NCI-H2196 (cell line): ENCODE data around the gene TEX101.
"Not testable (repeated sequence)": the region's sequence is repeated elsewhere in the genome, so short reads cannot be mapped to it uniquely, and the experiment has no call there.

Experiments
- DNase-seq: peaks from one replicate; lab custom pipeline; 2025; ENCODE audit not compliant: unreplicated experiment; lab: John Stamatoyannopoulos, UW

Gene TEX101

DNA sequence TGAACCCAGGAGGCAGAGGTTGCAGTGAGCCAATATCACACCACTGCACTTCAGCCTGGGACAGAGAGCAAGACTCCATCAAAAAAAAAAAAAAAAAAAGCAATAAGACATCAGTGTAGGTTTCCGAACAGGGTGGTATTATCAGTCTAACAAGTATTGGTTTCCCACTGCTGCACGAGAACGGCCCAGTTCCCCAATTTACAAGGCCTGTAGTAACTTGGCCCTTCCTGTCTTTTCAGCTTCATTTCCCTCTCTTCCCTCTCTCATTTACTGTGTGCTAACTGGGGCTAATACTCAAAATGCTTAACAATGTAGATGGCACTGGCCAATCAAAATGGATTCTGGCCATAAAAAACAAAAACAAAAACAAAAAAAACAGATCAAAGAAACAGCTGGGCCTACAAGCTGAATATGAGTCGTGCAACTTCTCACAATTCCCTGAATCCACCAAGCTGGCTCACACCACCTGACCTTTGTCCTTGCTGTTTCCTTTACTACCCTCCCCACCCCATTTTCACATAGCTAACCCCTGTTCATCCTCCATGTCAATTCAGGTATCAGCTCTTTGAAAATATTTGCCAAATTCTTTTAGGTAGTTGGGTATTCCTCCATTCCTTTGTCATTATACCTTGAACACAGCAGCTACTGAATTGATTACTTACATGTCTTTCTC is 2.4 kb downstream of the TEX101 start:
- no peak for DNase-seq

DNA sequence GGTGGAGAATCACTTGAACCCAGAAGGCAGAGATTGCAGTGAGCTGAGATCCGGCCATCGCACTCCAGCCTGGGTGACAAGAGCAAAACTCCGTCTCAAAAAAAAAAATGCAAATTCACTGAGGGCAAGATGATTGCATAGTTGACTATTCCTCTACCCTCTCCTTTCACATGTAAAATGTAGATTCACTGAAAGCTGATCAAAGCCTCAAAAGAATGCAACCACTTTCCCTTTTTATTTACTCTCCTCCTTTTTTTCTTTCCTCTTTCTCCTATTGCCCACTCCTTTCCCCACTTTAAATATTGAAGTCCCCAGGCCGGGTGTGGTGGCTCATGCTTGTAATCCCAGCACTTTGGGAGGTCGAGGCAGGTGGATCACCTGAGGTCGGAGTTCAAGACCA is 6.3 kb downstream of the TEX101 start:
- no peak for DNase-seq

DNA sequence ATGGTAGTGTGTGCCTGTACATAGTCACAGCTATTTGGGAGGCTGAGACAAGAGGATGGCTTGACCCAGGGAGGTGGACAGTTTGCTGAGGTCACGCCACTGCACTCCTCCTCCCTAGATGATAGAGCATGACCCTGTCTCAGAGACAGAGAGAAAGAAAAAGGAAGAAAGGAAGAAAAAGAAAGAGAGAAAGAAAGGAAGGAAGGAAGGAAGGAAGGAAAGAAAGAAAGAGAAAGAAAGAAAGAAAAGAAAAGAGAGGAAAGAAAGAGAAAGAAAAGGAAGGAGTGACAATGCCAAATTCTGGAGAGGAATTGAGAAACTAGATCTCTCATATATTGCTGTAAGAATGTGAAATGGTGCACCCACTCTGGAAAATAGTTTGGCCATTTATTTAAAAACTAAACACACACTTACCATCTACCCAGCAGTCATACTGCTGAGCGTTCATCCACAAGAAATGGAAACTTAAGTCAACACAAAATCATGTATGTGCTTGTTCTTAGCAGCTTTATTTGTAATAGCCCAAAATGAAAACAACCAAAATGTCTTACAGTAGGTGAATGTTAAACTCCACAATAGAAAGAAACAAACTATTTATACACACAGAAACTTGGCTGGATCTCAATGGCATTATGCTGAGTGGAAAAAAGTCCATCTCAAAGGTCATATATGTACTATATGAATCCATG is 7.5 kb downstream of the TEX101 start:
- DNase-seq = no peak

DNA sequence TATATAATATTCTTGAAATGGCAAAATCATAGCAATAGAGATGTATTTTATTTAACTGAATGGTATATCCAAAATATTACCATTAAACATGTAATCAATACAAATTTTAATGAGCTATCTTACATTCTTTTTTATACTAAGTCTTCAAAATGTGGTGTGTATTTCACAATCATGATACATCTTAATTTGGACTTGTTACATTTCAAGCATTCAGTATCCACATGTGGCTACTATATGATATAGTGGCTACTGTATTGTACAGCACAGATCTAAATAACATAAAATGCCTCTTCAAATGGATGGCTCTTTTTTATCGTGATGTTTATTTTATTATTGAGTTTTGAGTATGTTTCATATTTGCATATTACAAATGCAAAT is 8.0 kb downstream of the TEX101 start:
- no peak for DNase-seq

DNA sequence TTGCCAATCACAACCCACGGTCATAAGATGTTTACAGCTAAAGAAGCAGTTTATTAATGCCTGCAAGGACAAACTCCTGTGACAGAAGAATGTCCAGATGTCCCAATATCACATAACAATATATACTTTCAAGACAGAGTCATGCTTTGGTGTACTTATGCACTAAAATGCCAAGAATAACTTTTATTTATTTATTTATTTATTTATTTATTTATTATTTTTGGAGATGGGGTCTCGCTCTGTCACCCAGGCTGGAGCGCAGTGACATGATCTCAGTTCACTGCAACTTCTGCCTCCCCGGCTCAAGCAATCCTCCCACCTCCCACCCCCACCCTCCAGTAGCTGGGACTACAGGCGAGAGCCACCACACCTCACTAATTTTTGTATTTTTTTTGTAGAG is 9.1 kb downstream of the TEX101 start:
- DNase-seq = no peak

DNA sequence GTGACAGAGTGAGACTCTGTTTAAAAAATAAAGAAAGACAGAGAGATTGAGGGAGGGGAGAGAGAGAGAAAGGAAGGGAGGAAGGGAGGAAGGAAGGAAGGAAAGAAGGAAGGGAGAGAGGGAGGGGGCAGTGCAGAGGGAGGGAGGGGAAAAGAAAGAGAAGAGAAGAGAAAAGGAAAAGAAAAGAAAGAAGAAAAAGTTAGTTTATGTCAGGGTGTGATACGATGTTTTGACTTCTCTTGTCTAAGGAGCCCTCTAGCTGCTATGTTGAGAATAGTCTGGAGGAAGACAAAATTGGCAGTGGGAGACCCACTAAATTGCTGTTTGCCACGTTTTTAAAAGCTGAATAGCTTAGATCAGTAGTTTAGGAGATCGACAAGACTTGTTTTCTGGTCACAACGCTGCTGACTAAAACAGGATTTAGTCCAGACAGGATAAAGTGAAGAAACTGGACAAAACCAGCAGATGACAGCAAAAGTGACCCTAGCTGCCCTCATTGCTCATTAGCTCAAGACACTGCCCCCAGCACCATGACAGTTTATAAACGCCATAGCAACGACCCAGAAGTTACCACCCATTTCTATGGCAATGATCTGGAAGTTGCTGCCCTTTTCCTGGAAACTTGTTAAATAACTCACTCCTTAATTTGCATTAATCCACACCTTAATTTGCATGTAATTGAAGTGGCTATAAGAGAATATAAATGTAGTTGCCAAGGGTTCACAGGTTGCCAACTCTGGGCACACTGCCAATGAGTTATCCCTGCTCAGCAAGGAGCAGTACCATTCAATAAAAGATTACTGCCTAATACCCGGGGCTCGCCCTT is 11.1 kb downstream of the TEX101 start:
- peak; percentile 61 for DNase-seq

DNA sequence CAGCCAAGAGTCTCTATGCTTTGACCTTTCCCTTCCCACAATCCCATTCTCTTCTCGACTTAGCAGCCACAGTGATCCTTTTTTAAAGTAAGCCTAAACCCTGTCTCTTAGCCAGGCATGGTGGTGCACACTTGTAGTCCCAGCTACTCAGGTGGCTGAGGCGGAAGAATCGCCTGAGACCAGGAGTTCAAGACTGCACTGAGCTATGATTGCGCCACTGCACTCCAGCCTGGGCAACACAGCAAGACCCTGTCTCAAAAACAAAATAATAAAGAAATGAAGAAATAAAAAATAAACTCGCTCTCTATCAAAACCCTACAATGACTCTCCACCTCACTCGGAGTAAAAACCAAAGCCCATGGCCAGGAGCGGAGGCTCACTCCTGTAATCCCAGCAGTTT is 14.7 kb downstream of the TEX101 start:
- no peak for DNase-seq

DNA sequence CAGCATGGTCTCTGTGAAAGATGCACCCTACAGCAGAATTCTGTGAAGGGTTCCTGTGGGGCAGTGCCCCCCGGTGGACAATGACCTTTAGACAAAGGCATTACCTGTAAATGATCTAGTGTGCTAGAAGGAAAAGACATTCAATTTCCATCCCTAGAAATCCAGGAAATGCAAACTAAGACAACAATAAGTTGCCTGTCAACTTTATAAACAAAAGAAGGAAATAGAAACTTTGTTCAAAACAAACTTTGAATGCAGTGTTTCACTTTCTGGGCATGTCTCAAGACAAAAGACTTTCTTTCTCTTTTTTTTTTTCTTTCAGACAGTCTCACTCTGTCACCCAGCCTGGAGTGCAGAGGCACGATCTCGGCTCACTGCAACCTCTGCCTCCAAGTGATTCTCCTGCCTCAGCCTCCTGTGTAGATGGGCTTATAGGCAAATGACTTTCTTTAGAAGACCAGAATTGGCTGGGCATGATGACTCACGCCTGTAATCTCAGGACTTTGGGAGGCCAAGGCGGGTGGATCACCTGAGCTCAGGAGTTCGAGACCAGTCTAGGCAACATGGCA is 15.5 kb downstream of the TEX101 start:
- DNase-seq = peak; percentile 5

DNA sequence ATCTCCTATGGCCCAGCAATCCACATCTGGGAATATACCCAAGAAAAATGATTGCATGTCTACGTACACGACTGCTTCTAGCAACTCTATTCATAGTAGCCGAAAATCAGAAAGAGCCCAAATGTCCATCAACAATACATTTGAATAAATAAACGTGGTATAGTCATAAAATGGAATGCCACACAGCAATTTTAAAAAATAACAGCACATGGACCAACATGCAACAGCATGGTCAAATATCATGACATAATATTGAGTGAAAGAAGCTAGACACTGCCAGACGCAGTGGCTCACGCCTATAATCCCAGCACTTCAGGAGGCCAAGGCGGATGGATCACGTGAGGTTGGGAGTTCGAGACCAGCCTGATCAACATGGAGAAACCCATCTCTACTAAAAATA is 16.3 kb downstream of the TEX101 start:
- no peak for DNase-seq

DNA sequence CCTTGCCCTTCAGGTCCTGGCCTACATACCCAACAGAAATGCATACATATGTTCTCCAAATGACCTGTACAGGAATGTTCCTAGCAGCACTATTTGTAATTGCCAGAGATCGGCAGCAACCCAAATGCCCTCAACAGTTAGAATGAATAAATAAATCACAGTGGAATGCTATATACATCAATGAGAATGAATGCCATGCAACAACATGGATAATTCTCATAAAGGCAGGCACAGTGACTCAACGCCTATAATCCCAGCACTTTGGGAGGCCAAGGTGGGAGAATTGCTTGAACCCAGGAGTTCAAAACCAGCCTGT is 18.6 kb downstream of the TEX101 start:
- DNase-seq = no peak

DNA sequence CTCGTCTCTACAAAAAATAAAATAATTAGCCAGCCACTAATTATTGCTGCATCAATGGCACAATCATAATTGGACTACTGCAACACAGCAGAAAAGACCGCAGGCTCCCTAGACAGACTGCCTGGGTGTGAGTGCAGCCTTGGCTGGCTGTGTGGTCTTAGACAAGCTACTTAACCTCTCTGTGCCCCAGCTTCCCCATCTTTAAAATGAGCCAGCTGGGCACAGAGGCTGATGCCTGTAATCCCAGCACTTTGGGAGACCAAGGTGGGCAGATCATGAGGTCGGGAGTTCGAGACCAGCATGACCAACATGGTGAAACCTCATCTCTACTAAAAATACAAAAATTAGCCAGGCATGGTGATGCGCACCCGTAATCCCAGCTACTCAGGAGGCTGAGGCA is 19.0 kb downstream of the TEX101 start:
- DNase-seq = no peak

DNA sequence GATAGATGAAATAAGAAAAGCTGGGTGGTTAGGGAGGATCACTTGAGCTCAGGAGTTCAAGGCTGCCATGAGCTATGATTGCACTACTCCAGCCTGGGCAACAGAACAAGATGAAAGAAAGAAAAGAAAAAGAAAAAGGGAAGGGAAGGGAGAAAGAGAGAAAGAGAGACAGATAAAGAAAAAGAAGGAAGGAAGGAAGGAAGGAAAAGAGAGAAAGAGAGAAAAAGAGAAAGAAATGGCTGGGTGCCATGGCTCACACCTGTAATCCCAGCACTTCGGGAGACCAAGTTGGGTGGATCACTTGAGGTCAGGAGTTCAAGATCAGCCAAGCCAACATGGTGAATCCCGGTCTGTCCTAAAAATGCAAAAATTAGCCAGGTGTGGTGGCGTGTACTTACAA is 21.1 kb downstream of the TEX101 start:
- DNase-seq = no peak

DNA sequence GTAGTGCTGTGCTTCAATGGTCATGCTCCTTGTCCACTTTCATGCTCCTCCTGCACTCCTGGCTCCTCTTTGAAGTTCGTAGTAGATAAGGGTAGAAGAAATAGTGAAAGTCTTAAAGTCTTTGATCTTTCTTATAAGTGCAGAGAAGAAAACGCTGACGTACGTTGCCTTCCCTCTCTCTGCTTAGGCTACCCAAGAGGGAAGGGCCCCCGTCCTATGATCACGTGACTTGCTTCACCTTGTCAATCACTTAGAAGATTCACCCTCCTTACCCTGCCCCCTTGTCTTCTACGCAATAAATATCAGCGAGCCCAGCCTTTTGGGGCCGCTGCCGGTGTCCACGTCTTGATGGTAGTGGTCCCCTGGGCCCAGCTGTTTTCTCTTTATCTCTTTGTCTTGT is 22.6 kb downstream of the TEX101 start:
- DNase-seq = not testable (repeated sequence)

DNA sequence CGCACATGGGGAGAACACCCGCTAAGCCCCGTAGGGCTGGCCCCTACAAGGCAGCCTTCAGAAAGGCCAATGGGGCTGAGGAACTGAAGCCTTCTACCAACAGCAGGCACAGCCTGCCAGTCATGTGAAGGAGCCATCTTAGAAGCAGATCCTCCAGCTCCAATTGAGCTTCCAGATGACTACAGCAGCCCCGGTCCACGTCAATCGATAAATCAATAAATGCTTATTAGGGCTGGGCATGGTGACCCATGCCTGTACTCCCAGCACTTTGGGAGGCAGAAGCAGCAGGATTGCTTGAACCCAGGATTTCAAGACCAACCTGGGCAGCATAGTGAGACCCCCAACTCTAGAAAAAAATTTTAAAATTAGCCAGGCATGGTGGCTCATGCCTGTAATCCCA is 23.0 kb downstream of the TEX101 start:
- no peak for DNase-seq

DNA sequence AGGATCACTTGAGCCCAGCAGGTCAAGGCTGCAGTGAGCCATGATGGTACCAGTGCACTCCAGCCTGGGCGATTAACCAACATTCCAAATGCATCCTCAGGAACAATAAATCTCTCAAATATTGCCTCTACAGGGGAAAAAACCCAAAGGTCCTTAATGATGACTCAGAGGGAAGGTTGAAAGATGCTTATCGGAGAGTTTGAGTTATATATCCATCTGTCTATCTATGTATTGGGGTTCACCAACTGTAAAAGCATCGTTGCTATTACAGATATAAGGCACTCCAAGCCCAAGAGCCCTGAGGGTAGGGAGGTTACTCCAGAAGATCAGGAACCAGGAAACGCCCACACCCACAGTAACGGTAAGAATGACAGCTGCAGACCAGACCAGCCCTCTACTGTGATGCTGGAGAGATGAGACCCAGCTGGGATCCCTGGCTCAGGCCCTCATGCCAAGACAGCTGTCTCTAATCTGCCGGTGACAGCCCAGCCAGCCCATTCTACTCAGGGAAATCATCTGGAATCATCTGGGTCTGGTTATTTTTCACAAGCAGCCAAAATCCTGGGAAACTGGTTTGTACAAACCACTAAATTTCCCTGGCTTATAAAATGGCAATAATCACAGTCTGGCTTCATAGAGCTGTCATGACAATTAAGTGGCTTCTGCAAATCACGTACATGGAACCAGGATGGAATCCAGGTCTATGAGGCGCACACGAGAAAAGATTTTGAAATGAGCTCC is 23.8 kb downstream of the TEX101 start:
- DNase-seq = no peak

DNA sequence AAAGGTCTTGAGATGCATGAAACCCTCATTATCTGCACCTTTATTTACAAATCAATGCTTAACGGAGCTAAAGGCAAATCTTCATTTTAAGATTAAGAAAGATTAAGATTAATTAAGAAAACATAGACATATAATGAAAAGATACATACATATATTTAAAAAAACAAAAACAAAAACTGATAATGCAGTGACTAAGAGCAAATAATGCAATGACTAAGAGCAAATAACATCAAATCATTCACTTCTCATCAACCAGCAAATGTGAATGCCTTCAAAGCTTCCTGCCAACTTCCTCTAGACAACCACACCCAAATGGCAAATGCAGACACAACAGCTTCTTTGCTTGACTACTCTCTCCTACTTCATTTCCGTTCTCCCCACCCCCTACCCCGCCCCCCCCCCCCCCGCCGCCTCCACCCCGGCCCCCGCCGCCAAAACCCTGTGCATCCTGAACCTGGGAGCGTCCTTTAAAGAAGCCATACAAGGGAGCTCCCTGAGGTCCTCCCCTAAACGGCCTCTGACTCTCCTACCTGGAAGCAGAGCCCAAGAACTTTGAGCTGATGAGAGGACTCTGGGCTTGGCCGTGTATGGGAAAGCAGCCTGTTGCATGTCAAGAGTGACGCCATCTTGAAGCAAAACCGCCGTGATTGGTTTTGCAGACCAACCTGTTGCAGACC is 24.5 kb downstream of the TEX101 start:
- no peak for DNase-seq

DNA sequence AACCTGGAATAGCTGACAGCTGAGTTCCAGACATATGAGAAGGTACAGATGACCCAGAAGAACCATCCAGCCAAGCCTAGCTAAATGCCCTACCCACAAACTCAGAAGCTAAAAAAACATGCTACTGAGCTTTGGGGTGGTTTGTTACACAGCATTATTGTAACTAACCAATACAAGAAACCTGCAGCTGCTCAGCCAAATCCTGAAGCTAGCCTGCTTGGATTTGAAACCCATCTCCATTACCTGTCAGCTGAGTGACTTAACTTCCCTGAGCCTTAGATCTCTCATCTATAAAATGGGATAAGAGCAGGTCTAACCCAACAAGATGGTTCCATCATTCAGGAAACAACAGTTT is 25.0 kb downstream of the TEX101 start:
- no peak for DNase-seq

DNA sequence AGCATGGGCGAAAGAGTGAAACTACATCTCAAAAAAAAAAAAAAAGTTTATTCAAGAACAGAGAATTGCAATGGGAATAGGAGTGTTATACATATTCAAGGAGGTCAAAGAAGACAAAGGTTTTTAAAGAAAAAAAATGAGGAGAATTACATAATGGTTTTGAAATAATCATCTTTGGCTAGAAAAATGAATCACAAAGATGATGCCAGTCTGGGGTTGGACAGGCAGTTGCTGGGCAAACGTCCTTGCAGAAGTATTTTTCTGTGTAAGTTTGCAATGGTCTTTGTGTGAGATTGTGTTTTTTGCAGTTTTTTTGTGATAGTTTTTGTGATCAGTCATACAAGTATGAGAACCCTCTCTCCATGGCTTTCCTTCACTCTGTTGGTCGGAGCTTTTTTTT is 27.0 kb downstream of the TEX101 start:
- DNase-seq = no peak

DNA sequence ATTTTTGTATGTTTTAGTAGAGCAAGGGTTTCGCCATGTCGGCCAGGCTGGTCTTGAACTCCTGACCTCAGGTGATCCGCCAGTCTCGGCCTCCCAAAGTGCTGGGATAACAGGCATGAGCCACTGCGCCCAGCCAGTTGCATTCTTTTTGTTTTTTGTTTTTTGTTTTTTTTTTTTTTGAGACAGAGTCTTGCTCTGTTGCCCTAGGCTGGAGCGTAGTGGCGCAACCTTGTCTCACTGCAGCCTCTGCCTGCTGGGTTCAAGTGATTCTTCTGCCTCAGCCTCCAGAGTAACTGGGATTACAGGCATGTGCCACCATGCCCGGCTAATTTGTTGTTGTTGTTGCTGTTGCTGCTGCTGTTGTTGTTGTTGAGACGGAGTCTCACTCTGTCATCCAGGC is 29.4 kb downstream of the TEX101 start:
- DNase-seq = not testable (repeated sequence)

DNA sequence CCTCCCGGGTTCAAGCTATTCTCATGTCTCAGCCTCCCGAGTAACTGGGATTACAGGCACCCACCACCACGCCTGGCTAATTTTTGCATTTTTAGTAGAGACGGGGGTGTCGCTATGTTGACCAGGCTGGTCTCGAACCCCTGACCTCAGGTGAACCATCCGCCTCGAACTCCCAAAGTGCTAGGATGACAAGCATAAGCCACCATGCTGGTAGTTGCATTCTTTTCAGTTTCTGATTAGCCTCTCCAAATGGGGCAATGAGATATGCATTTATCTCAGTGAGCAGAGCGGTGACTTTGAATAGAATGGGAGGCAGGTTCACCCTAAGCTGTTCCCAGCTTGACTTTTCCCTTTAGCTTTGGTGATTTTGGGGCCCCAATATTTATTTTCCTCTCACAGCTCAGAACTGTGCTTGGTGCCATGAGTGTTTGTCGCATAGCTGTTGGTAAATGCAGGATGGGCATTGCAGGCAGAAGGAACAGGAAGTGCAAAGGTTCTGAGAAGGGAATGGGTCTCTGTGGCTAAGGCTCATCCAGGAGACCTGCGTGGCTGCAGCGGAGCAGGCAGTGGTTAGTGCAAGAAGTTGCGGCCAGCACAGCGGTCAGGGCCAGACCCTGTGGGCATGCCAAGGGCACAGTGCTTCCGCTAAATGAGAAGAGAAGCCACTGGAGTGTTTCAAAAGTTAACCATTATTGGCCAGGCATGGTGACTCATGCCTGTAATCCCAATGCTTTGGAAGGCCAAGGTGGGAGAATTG is 30.0 kb downstream of the TEX101 start:
- no peak for DNase-seq
